ENCODE data around the gene ETV4.

Gene ETV4

GRCh38 chr17:43546319-43547188 lies at the start of gene ETV4:
Gene ETV4 (minus strand): TSS chr17:43546340. CDS start chr17:43545617, 723 bp downstream.
- no peak for TF ChIP-seq CTCF (IDR thresholded peaks at IDR 0.05; ENCODE audit: extremely low read depth, insufficient read depth, missing control alignments)

GRCh38 chr17:43595466-43595865 lies 49.3 kb upstream of the ETV4 start:
- in situ Hi-C loops (cut with MboI; ENCODE audit: low pct_unique_long_range_greater_than_20kb, low sequenced_read_pairs, unreplicated experiment): no loop called here
- no peak for TF ChIP-seq CTCF (IDR thresholded peaks at IDR 0.05; ENCODE audit: extremely low read depth, insufficient read depth, missing control alignments)
- no peak for DNase-seq (ENCODE audit: low spot score)

More at GRCh38 chr17:43546319-43547188, at the start of gene ETV4:
- peak; percentile 98 for DNase-seq (ENCODE audit: low spot score)
- in situ Hi-C loops (cut with MboI; ENCODE audit: low pct_unique_long_range_greater_than_20kb, low sequenced_read_pairs, unreplicated experiment): no loop called here

GRCh38 chr17:43591779-43592562 lies 45.8 kb upstream of the ETV4 start:
- no peak for TF ChIP-seq CTCF (IDR thresholded peaks at IDR 0.05; ENCODE audit: extremely low read depth, insufficient read depth, missing control alignments)
- no peak for DNase-seq (ENCODE audit: low spot score)
- in situ Hi-C loops (cut with MboI; ENCODE audit: low pct_unique_long_range_greater_than_20kb, low sequenced_read_pairs, unreplicated experiment): no loop called here

- no peak for TF ChIP-seq CTCF (IDR thresholded peaks at IDR 0.05; ENCODE audit: extremely low read depth, insufficient read depth, missing control alignments)
- in situ Hi-C loops (cut with MboI; ENCODE audit: low pct_unique_long_range_greater_than_20kb, low sequenced_read_pairs, unreplicated experiment): no loop called here
Observed at GRCh38 chr17:43591001-43591400, 44.9 kb upstream of the ETV4 start.

GRCh38 chr17:43588664-43589435 lies 42.7 kb upstream of the ETV4 start:
- in situ Hi-C loops (cut with MboI; ENCODE audit: low pct_unique_long_range_greater_than_20kb, low sequenced_read_pairs, unreplicated experiment): no loop called here
- no peak for TF ChIP-seq CTCF (IDR thresholded peaks at IDR 0.05; ENCODE audit: extremely low read depth, insufficient read depth, missing control alignments)

More at GRCh38 chr17:43591001-43591400, 44.9 kb upstream of the ETV4 start:
- no peak for DNase-seq (ENCODE audit: low spot score)

GRCh38 chr17:43588121-43588520 lies 42.0 kb upstream of the ETV4 start:
- in situ Hi-C loops (cut with MboI; ENCODE audit: low pct_unique_long_range_greater_than_20kb, low sequenced_read_pairs, unreplicated experiment): no loop called here
- no peak for DNase-seq (ENCODE audit: low spot score)

More at GRCh38 chr17:43588664-43589435, 42.7 kb upstream of the ETV4 start:
- no peak for DNase-seq (ENCODE audit: low spot score)

More at GRCh38 chr17:43588121-43588520, 42.0 kb upstream of the ETV4 start:
- TF ChIP-seq CTCF (IDR thresholded peaks at IDR 0.05; ENCODE audit: extremely low read depth, insufficient read depth, missing control alignments): no peak

All from GM13977 (cell line).